Spinal cord (tissue), 10 donors: ENCODE results near the gene VOPP1. TPM values are rescaled to one million over a fixed set of nuclear protein-coding genes. Genes with fewer than 3 reads are reported as not detected.
A peak's percentile ranks its signal among the peaks of the same experiment; 100 is the strongest.

Source experiments
- DNase-seq, 6 donors: peaks; one replicate each; pipeline versions ENCODE4 v3.0.0 to v3.0.0-alpha.2; 2013 to 2015; ENCODE audit warnings: low spot score in 6 of 6, low read depth in 4 of 6
- H3K27ac ChIP-seq: one replicate; pipeline ENCODE4 v1.5.1; 2013; ENCODE audit warnings: low read depth, low read length, control low read depth
- H3K27me3 ChIP-seq: one replicate; pipeline ENCODE4 v1.6.1; 2013; ENCODE audit warnings: low read length; ENCODE audit not compliant: control insufficient read depth, insufficient read depth
- H3K36me3 ChIP-seq: one replicate; pipeline ENCODE4 v1.6.1; 2013; ENCODE audit warnings: low read length; ENCODE audit not compliant: control insufficient read depth, insufficient read depth
- H3K4me1 ChIP-seq: one replicate; pipeline ENCODE4 v1.6.1; 2013; ENCODE audit warnings: low read length; ENCODE audit not compliant: control insufficient read depth, insufficient read depth
- H3K4me3 ChIP-seq: one replicate; pipeline ENCODE4 v1.5.1; 2013; ENCODE audit warnings: low read depth, low read length, control low read depth
- H3K9me3 ChIP-seq: one replicate; pipeline ENCODE4 v1.6.1; 2013; ENCODE audit warnings: low read length; ENCODE audit not compliant: control insufficient read depth, insufficient read depth
- WGBS: methylation state at CpG from one replicate; pipeline ENCODE4 v1.1.5; 2013; ENCODE audit warnings: missing lambda C conversion rate; ENCODE audit not compliant: insufficient coverage; 5-methylcytosine and 5-hydroxymethylcytosine counted together
- polyA plus RNA-seq, 2 donors: library from polyadenylated mRNA; unstranded; fragments of 120-200 nt; gene quantifications; one replicate each; pipeline ENCODE4 v1.2.1, GENCODE V29; 2013; ENCODE audit not compliant: insufficient read length in 2 of 2
- total RNA-seq, 2 donors: library from RNA; depleted of rRNA in 1 of 2; stranded (reverse); fragments of 120-200 nt in 1 of 2; fragments of >200 nt in 1 of 2; gene quantifications; one replicate each; pipeline versions ENCODE4 v1.2.3 to v1.2.4, GENCODE V29; 2013 to 2014
- donor health status: healthy.

The VOPP1 gene
- total and polyA plus RNA-seq, 4 donors: 59.1 to 121 (median 86.5) TPM

GRCh38 chr7:55498142-55498541, 74.2 kb downstream of the VOPP1 start:
- no peak for DNase-seq
- Histone ChIP-seq H3K27ac (no peak overlapping the region), H3K4me1 (peaks cover 13% of the 10 kb centered on the region), H3K27me3 (no peaks in the 10 kb centered on the region), H3K9me3 (no peaks in the 10 kb centered on the region), H3K36me3 (peaks cover 28% of the 10 kb centered on the region), H3K4me3 (no peak overlapping the region)
- WGBS: 90% methylated on average over 4 of the region's 7 CpGs

DNA sequence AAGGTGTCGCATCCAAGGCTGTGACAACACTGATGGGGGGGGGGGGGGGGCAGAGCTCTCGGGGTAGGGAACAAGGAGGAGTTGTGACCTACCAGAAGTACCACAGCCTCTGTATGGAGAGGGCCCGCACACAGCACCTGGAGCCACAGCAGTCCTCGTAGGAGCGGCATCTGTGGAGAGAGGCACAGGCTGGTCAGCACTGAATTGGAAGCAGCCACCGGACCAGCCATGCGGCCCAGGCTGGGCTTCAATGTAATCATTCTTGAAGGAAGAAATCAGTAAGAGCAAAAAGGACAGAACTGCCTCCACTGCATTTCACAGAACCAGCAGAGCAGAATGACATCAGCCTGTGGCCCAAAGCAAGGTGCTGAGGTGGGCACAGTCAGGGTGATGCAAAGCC, 74.8 kb downstream of the VOPP1 start:
- 98% methylated on average over 5 of the region's 7 CpGs for WGBS

DNA sequence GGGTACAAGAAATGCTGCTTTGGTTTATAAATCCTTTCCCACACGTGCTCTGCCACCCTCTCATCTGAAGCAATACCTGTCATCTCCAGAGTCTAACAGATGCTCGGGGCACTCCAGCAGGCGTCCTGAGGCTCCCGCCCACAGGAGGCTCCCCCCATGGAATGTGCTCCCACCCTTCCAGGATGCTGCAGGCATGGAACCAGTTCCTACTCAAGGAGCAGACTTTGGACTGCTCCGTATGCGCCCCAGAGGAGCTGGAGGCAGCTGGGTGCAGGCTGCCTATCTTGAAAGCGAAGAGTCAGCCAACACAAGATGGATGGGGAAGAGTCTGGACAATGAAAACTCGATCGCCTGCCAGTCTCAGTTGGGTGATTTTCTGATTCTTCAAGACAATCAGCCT, 75.4 kb downstream of the VOPP1 start:
- DNase-seq: no peak

More for the DNA sequence above, 74.8 kb downstream of the VOPP1 start:
- H3K27me3 ChIP-seq: no peaks in the 10 kb centered on the region
- H3K4me3 ChIP-seq: no peak overlapping the region
- H3K9me3 ChIP-seq: no peaks in the 10 kb centered on the region
- peaks cover 11% of the 10 kb centered on the region for H3K4me1 ChIP-seq
- H3K36me3 ChIP-seq: peaks cover 28% of the 10 kb centered on the region
- H3K27ac ChIP-seq: no peak overlapping the region
- DNase-seq: no peak

GRCh38 chr7:55494951-55495350, 77.4 kb downstream of the VOPP1 start:
- H3K36me3 ChIP-seq: peaks cover 41% of the 10 kb centered on the region
- H3K27ac ChIP-seq: no peak overlapping the region
- H3K9me3 ChIP-seq: no peaks in the 10 kb centered on the region
- no peaks in the 10 kb centered on the region for H3K27me3 ChIP-seq
- no peak overlapping the region for H3K4me3 ChIP-seq
- no peak for DNase-seq
- H3K4me1 ChIP-seq: no peaks in the 10 kb centered on the region
- WGBS: 91% methylated on average over 4 of the region's 5 CpGs

More for the DNA sequence above, 75.4 kb downstream of the VOPP1 start:
- no peak overlapping the region for H3K4me3 ChIP-seq
- H3K4me1 ChIP-seq: peaks cover 7% of the 10 kb centered on the region
- H3K27me3 ChIP-seq: no peaks in the 10 kb centered on the region
- H3K36me3 ChIP-seq: peaks cover 33% of the 10 kb centered on the region
- 73% methylated on average over 9 of the region's 9 CpGs for WGBS
- no peaks in the 10 kb centered on the region for H3K9me3 ChIP-seq
- no peak overlapping the region for H3K27ac ChIP-seq

- no peaks in the 10 kb centered on the region for H3K9me3 ChIP-seq
- no peak for DNase-seq
- H3K4me3 ChIP-seq: no peak overlapping the region
- H3K36me3 ChIP-seq: peaks cover 54% of the 10 kb centered on the region
- H3K4me1 ChIP-seq: peaks cover 4% of the 10 kb centered on the region
- WGBS: 71% methylated on average over 2 of the region's 7 CpGs
- no peaks in the 10 kb centered on the region for H3K27me3 ChIP-seq
- H3K27ac ChIP-seq: no peak overlapping the region
Measured at GRCh38 chr7:55493408-55493807, 78.9 kb downstream of the VOPP1 start.

GRCh38 chr7:55491346-55491745, 81.0 kb downstream of the VOPP1 start:
- Histone ChIP-seq H3K9me3 (no peaks in the 10 kb centered on the region), H3K4me1 (peaks cover 5% of the 10 kb centered on the region), H3K27ac (no peak overlapping the region), H3K27me3 (no peaks in the 10 kb centered on the region), H3K4me3 (no peak overlapping the region), H3K36me3 (peaks cover 50% of the 10 kb centered on the region)
- 86% methylated on average over 1 of the region's 5 CpGs for WGBS
- DNase-seq: no peak

- WGBS: 67% methylated on average over 5 of the region's 5 CpGs
- Histone ChIP-seq H3K4me1 (peaks cover 14% of the 10 kb centered on the region), H3K9me3 (no peaks in the 10 kb centered on the region), H3K27me3 (no peaks in the 10 kb centered on the region), H3K27ac (no peak overlapping the region), H3K4me3 (no peak overlapping the region), H3K36me3 (peaks cover 47% of the 10 kb centered on the region)
- no peak for DNase-seq
Measured at GRCh38 chr7:55490099-55490498, 82.2 kb downstream of the VOPP1 start.

DNA sequence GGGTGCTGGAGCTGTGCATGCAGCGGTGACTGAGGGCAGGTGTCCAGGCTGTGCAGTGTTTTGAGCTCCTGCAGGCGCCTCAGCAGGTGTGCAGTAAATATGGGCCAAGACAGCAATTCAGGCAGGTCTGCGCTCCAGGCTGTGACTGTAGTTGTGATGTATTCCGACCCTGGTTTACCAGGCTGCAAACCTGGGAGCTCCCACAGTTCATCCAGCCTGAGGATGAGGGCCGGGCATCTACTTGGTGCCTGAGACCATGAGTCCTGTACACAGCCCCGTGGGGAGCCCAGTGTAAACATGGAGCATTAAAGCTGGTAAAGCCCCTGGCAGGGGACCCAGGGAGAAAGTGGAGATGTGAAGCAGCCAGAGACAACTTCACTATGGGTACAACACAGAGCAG, 82.8 kb downstream of the VOPP1 start:
- Histone ChIP-seq H3K27me3 (no peaks in the 10 kb centered on the region), H3K4me1 (peaks cover 14% of the 10 kb centered on the region), H3K9me3 (no peaks in the 10 kb centered on the region), H3K36me3 (peaks cover 45% of the 10 kb centered on the region), H3K27ac (no peak overlapping the region), H3K4me3 (no peak overlapping the region)
- no peak for DNase-seq
- 85% methylated on average over 6 of the region's 6 CpGs for WGBS

DNA sequence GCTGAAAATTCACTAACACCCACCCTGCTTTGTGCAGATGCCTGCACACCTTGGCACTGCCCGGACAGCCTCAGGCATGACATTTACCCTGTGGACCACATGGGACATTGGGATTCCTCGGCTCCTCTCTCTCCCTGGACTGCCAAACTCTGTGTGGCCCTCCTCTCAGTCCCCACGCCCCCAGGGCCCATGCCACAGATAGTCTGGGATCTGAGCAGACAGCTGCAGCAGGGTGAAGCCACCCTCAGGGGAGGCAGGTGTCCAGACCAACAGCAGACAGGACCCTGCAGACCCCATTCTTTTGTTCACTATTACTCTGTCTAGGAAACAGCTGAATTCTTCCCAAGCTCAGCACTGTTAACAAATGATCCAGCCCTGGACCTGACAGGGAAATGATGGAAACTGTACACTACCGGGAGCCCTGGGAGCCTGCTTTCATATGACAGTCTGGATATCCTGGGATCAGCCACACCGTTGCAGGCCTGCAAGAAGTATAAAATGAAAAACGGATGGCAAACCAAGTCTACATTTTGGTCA, 83.4 kb downstream of the VOPP1 start:
- peaks cover 45% of the 10 kb centered on the region for H3K36me3 ChIP-seq
- WGBS: 72% methylated on average over 6 of the region's 6 CpGs
- peak in 1 of 6 donors; percentile 13 for DNase-seq

DNA sequence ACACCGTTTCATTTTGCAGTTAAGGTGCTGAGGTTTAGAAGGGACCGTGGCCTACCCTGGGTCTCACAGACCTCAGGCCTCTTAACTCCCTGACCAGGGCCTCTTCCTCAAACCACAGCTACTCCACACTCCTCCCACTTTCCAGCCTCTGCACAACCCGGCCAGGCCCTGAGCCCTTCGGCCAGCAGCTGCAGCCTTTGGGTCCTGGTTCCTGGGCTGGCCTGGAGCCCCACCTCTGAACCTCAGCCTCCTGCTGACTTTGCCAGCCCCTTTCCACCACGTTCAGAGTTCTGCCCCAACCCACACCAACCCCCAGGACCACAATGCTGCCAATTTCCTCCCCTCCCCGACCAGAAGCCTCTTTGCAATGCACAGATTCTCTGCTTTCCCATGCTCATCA, 84.1 kb downstream of the VOPP1 start:
- DNase-seq: no peak
- 57% methylated on average over 5 of the region's 6 CpGs for WGBS
- Histone ChIP-seq H3K27me3 (no peaks in the 10 kb centered on the region), H3K4me1 (peaks cover 14% of the 10 kb centered on the region), H3K36me3 (peaks cover 45% of the 10 kb centered on the region), H3K27ac (no peak overlapping the region), H3K4me3 (no peak overlapping the region), H3K9me3 (no peaks in the 10 kb centered on the region)

More for the DNA sequence above, 83.4 kb downstream of the VOPP1 start:
- H3K4me1 ChIP-seq: peaks cover 14% of the 10 kb centered on the region
- no peaks in the 10 kb centered on the region for H3K9me3 ChIP-seq
- H3K27me3 ChIP-seq: no peaks in the 10 kb centered on the region
- no peak overlapping the region for H3K27ac ChIP-seq
- no peak overlapping the region for H3K4me3 ChIP-seq
